Epithelial cell of esophagus (primary cell): ENCODE results near the gene DNAH9.

Source experiments
- DNase-seq: peaks from one replicate; pipeline ENCODE4 v3.0.0; 2010; ENCODE audit warnings: low read depth
- H3K4me3 ChIP-seq: 2 replicates; pipeline ENCODE4 v1.5.1; 2011; ENCODE audit warnings: mild to moderate bottlenecking, low read length, control low read depth
- CTCF ChIP-seq: IDR thresholded peaks from 2 replicates; pipeline ENCODE4 v1.5.1; 2011; ENCODE audit warnings: low read depth, mild to moderate bottlenecking, low read length, control low read depth, inconsistent platforms; ENCODE audit not compliant: insufficient read depth; ENCODE audit errors: missing control alignments

DNAH9 gene

GRCh38 chr17:11999696-12000095 lies 401.4 kb downstream of the DNAH9 start:
- no peak overlapping the region for H3K4me3 ChIP-seq
- no peak for TF ChIP-seq CTCF
- DNase-seq: no peak

DNA sequence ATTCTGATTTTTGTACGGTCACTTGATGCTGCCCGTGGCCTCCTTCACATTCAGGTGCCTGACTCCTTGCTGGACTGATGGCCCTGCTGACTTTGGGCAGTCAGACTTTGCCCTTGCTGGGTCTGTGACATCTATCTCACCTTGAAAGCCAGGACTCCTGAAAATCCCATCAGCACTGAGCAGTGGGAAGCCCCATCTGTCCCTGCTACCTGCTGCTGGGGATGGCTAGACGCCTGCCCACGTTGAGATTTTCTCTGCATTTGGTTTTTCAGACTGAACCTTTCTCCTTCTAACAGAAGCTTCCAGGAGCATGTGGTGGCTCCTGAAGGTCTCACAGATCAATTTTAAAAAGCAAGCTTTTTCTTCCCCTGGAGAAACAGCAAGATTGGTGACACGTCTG lies 409.2 kb downstream of the DNAH9 start:
- TF ChIP-seq CTCF: no peak
- no peak for DNase-seq
- H3K4me3 ChIP-seq: no peak overlapping the region
